Retinal pigment epithelial cell (primary cell): ENCODE measurements around the gene STAB2.
"Not testable (repeated sequence)": the region's sequence is repeated elsewhere in the genome, so short reads cannot be mapped to it uniquely, and the experiment has no call there.

Experiments used
- DNase-seq: peaks from one replicate; pipeline ENCODE4 v3.0.0-alpha.2; 2010; ENCODE audit warnings: low read depth
- H3K4me3 ChIP-seq: 2 replicates; pipeline ENCODE4 v1.5.1; 2011; ENCODE audit warnings: mild to moderate bottlenecking, low read length, control low read depth, moderate library complexity
- TF ChIP-seq, protein P1 (sequence below): conservative IDR thresholded peaks from 2 replicates; pipeline ENCODE4 v1.5.1; 2011; ENCODE audit warnings: low read depth, low read length, control low read depth, inconsistent platforms

The STAB2 gene

GRCh38 chr12:103645202-103645601, 58.1 kb downstream of the STAB2 start:
- TF ChIP-seq, protein P1, sequence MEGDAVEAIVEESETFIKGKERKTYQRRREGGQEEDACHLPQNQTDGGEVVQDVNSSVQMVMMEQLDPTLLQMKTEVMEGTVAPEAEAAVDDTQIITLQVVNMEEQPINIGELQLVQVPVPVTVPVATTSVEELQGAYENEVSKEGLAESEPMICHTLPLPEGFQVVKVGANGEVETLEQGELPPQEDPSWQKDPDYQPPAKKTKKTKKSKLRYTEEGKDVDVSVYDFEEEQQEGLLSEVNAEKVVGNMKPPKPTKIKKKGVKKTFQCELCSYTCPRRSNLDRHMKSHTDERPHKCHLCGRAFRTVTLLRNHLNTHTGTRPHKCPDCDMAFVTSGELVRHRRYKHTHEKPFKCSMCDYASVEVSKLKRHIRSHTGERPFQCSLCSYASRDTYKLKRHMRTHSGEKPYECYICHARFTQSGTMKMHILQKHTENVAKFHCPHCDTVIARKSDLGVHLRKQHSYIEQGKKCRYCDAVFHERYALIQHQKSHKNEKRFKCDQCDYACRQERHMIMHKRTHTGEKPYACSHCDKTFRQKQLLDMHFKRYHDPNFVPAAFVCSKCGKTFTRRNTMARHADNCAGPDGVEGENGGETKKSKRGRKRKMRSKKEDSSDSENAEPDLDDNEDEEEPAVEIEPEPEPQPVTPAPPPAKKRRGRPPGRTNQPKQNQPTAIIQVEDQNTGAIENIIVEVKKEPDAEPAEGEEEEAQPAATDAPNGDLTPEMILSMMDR: no peak
- no peak for DNase-seq
- H3K4me3 ChIP-seq: no peak overlapping the region

DNA sequence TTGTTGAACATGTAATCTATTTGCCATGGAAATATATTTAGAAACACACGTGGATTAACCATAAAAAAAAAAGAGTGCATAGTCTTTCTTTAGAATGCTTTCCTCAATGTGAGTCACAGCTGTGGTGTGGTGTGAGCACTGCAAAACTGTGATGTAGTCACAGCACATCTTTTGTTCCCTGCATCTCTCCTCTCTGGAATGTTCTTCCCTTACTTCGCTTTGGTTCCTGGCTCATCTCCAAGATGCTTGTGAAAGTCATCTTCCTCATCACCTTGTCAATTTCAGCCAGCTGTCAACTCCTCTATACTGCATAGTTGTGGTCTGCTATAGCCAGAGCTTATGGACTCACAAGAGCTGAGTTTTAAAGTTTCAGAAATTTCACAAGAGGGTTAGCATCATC, 60.2 kb downstream of the STAB2 start:
- H3K4me3 ChIP-seq: no peak overlapping the region
- TF ChIP-seq, protein P1: no peak
- peak; percentile 48 for DNase-seq

GRCh38 chr12:103652808-103653207, 65.7 kb downstream of the STAB2 start:
- no peak for DNase-seq
- TF ChIP-seq, protein P1: no peak
- H3K4me3 ChIP-seq: no peak overlapping the region

- DNase-seq, H3K4me3 ChIP-seq: not testable (repeated sequence)
Measured at GRCh38 chr12:103653568-103654173, 66.6 kb downstream of the STAB2 start.

GRCh38 chr12:103654816-103655215, 67.7 kb downstream of the STAB2 start:
- H3K4me3 ChIP-seq: no peak overlapping the region
- TF ChIP-seq, protein P1: no peak
- DNase-seq: no peak

DNA sequence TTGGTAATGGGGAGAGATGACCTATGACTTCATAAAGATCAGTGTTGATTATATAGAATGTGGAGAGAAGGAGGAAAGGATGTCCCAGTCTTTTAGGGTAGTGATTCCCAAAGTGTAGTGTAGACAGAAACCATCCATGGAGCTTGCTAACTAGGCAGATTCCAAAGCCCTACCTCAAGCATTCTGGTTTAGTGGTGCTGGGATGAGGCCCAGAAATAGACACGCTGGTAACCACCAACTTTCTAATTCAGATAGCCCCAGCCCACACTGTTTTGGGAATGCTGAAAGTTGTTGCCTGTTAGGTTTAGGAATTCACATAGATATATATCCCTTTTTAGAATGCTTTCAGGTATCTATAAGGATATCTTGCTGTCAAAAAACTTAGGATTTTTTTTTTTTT, 69.2 kb downstream of the STAB2 start:
- TF ChIP-seq, protein P1: no peak
- no peak for DNase-seq
- H3K4me3 ChIP-seq: no peak overlapping the region

GRCh38 chr12:103657331-103657730, 70.3 kb downstream of the STAB2 start:
- TF ChIP-seq, protein P1: no peak
- DNase-seq: peak; percentile 8
- H3K4me3 ChIP-seq: no peak overlapping the region
